HG03354 (cell line): ENCODE data around the gene ENDOD1.
"Not testable (repeated sequence)": the region's sequence is repeated elsewhere in the genome, so short reads cannot be mapped to it uniquely, and the experiment has no call there.

Source experiments
- ATAC-seq: cut with Tn5 transposase; IDR thresholded peaks from one replicate; pipeline ENCODE4 v1.9.1; 2021; ENCODE audit warnings: mild to moderate bottlenecking; ENCODE audit not compliant: unreplicated experiment, poor library complexity, severe bottlenecking

The ENDOD1 gene

DNA sequence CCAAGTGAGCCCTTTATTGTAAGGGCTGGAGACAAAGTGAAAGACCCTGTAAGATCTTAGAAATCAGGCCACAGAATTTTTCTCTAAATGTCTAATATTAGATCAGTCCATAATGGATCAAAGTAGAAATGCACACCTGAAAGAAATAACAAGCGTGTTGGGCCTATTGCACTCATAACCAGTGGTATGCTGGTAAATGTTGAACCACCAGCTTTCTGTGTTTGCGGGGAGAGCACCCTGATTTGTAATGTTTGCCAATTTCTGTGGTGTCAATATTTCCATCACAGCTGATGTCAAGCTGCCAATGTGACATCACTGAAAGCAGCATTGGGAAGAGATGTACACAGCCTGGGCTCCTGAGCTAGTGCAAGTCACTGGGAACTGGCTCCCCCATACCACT is 46.2 kb downstream of the ENDOD1 start:
- ATAC-seq, result no peak

- ATAC-seq, result not testable (repeated sequence)
These were observed 47.1 kb downstream of the ENDOD1 start for GRCh38 chr11:95136747-95137146.

DNA sequence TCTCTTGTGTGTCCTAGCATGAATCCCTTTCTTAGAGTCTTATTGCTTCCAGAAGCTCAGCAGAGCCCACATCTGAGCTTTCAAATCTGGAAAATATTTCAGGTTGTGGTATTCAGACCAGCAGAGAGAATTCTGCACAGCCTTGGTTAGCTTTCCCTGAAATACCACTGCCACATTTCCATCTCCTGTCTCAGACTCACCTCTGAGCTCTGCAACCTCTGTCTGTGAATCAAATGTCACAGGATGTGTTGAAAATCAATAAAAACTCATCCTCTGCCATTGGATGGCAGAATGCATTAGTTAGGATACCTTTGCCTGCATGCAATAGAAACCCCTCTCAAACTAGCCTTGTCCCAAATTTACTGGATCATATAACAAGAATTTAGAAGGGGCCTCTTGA is 47.7 kb downstream of the ENDOD1 start:
- ATAC-seq, result no peak

GRCh38 chr11:95138448-95138847 is 48.8 kb downstream of the ENDOD1 start:
- peak; percentile 87 for ATAC-seq

- no peak for ATAC-seq
These were observed 50.9 kb downstream of the ENDOD1 start for GRCh38 chr11:95140397-95141033.

DNA sequence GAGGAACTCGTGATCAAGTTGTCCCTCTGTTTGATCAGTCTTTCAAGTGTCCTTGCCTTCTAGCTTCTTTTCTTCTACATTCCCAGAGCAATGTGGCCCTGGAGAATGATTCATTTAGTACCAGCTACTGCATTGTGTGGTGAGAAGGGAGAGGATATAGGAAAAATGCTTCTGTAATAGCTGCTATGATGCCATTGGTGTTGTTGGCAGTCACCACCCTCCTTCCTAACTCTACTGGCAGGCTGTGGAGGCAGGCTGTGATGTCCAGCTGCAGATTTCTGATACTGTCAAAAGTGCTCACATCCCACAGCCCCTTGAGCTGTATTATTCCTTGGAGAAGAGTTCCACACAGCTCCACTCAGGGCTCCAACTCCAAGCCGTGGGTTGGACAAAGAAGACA is 52.8 kb downstream of the ENDOD1 start:
- ATAC-seq, result no peak

DNA sequence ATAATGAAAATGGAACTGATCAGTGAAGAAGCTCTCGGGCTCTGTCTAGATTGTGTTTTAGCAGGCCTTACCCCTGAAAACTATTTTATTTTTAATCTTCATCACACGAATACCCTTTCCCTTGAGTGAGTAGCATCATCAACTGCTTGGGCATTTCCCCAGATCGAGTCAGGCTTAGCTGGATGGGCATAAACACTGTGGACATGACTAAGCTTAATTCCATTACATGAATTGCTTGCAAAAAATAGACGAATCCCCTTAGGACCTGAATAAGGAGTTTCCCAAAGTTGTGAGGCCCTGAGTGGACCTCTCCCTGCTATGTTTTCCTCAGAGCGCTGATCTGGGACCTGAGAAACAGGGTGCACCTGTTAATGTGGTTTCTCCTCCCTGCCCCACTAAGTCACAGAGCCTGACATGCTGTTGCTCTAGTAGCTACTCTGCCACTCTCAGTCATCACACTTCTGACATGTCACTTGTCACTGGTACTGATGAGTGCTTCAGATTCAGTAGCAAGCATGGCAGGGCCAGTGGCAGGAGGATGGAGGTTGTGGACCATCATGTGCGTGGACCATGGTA is 53.5 kb downstream of the ENDOD1 start:
- ATAC-seq, result no peak

GRCh38 chr11:95144313-95145235 is 54.9 kb downstream of the ENDOD1 start:
- no peak for ATAC-seq

DNA sequence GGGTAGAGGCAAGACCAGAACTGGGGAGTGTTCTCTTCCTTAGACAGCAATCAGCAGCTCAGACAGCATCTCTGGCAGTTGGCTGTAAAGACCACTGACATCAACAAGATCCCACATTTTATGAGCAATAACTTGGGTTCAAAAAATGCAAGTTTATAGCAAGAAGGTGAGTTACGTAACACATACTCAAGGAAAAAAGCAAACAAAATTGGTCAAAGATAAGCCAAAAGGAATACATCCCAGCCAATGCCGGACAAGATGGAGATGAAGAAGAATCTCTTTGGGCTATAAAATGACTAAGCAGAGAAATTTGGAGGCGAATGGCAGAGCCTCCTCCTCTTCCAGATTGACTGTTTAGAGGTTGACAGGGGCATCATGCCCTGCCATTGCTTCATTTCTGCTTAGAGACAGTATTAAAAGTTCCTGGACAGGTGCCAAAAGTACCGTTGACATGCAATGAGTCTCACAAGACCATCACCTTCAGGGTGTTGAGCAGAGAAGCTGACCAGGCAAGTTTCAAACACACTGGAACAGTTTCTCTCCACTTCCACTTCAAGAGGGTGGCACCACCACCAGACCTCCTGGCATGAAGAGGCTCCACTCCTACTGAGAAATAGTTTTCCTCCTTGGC is 55.9 kb downstream of the ENDOD1 start:
- no peak for ATAC-seq

GRCh38 chr11:95147364-95147905 is 57.8 kb downstream of the ENDOD1 start:
- ATAC-seq, result no peak

DNA sequence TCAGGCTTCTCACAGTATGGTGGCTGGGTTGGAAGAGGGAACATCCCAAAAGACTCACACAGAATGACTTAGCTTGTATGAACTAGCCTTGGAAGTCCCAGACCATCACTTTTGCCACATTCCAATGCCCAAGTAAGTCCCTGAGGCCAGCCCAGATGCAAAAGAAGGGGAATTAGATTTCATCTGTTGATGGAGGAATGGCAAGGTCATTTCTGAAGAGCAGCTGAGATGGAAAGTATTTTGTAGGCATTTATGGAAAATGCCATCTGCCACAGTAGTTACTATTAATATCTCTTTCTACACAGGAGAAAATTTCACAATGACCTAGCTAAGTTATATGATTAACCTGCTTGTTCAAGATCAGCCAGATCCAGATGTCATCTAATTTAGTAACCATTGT is 58.8 kb downstream of the ENDOD1 start:
- ATAC-seq, result no peak

DNA sequence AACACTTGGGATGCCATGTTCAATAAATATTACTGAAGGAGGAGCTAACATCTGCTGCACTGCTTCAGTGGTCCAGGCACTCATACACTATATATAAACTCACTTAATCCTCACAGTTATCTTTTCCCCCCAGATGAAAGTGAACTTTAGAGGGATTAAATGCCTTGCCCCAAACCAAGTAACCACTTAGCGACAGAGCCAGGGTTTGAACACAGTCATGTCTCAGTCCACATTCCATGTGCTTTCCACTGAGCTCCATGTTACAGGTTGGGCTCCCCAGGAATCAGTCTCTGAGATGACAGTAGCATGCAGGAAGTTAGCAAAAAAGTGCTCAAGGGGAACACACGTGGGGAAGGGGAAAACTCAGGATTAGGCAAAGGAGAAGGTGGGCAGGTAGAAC is 59.3 kb downstream of the ENDOD1 start:
- ATAC-seq, result no peak

DNA sequence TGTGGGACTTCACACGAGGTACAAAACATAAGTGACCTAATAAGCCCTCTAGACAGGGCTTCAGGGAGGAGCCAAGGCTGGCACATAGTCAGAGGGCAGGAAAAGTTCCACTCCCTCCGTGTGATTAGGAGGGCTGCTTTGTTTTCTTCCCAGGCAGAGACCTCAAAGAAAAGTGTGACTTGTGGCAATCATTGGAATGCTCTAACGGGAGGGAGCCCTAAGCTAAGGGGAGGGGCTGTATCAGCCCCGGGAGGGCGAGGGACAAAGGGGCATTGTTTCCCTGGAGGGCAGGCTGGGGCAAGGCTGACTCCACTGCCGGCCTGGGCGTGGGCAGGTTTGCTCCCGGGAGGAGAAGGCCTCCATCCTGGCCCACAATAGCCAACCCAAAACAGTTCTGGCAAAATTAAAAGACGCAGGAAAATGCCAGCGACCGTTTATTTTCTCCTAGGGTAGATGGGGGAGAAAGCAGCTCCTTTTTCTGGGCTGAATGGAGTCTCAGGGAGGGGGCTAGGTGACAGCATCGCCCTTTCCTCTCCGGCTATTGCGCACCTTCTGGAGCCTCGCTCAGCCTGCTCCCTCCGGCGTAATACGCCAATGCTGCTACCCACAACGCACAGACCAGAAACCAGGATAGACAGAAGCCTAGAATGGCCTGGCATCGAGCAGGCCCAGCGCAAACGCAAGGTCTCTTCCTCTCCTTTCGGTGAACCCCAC is 60.2 kb downstream of the ENDOD1 start:
- no peak for ATAC-seq

DNA sequence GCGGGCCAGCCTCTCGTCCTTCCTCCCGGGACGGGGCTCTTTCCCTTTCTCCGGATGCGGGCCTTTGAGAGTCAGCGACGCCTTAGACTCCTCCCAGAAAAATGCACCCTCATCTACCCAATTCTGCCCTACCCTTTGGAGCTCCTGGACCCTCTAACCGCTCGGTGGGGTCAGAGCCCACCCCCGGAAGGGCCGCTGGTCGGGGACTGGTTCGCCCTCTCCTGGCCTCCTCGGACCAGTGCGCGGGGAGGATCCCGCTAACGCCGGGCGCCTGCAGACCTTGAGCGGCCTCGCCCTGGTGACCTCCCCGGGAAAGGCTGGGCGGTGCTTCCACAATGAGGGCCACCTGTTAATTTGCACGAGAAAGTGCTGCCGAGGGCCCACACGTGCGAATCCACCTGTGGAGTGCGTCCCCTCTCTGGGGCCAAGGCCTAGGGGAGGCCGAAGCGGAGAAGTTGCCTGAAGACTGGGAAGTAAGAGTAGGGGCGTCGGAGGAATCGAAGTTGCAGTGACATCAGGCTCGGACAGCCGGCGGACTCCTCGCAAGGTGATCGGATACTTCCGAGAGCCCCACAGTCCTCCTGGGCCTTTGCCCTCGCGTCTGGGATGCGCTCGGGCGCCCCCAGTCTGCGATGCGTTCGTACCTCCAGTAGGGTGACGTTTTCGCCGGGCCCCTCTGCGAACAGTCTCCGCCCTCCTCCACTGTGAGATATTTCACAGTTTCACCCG is 61.5 kb downstream of the ENDOD1 start:
- peak; percentile 87 for ATAC-seq

GRCh38 chr11:95152876-95153856 is 63.5 kb downstream of the ENDOD1 start:
- peak; percentile 26 for ATAC-seq

DNA sequence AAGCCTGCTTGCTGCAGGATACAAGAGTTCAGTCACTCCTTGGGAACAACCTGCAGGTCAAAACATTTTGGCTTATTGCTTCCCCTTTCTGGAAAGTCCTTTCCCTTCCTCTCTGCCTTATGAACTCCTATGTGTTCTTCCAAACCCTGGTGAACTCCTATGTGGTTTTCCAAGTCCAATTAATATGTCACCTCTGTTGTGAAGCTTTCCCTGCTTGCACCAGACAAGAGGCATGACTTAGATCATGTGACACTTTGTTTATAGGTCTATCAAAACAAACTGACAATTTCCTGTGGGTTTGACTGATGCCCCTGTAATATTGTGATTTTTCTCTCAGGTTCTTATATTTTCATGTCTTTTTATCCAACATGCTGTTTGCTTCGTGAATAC is 64.2 kb downstream of the ENDOD1 start:
- no peak for ATAC-seq

GRCh38 chr11:95154514-95154913 is 64.9 kb downstream of the ENDOD1 start:
- no peak for ATAC-seq

- no peak for ATAC-seq
These were observed 65.7 kb downstream of the ENDOD1 start for GRCh38 chr11:95155385-95155784.
